GM21619 (cell line): Measurements from ENCODE around the gene CLIC4.
"Not testable (repeated sequence)": the region's sequence is repeated elsewhere in the genome, so short reads cannot be mapped to it uniquely, and the experiment has no call there.

Source experiments
- ATAC-seq: cut with Tn5 transposase; IDR thresholded peaks from one replicate; pipeline ENCODE4 v1.9.1; 2021; ENCODE audit not compliant: unreplicated experiment

CLIC4 gene

DNA sequence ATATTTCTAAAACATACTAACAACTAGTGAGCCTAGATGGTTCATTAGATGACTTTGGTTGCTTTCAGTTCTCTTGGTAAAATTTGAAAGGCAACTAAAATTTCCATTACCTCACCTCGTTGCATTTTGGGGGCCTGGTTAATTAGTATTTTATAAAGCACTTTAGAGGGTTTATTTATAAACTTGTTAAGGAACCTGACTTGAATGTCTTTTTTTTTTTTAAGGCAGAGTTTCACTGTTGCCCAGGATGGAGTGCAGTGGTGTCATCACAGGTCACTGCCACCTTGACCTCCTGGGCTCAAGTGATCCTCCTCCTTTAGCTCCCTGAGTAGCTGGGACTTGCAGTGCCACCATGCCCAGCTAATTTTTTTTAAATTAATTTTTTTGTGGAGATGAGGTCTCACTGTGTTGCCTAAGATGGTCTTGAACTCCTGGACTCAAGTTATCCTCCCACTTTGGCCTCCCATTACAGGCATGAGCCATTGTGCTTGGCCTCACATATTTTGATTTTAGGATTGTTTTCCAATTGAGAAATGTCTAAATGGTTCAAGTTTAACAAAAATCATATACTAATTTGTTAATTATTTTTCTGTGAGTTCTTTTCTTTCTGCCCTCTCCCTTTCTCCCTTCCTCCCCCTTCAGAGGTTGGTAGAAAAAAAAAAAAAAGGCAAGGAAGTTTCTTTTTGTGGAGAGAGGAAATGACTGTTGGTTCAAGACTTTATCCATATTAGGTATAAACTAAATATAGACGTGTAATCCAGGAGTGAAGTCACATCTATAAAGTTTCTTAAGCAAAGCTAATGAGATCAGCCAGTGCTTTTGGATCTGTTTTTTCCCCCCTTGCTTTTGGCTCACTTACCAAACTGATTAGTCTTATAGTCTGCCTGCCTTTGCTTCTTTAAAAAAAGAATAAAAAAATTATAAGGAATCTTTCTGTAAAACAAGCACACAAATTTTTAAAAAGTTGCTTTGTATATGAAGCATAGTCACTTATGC lies 24.7 kb downstream of the CLIC4 start:
- no peak for ATAC-seq

DNA sequence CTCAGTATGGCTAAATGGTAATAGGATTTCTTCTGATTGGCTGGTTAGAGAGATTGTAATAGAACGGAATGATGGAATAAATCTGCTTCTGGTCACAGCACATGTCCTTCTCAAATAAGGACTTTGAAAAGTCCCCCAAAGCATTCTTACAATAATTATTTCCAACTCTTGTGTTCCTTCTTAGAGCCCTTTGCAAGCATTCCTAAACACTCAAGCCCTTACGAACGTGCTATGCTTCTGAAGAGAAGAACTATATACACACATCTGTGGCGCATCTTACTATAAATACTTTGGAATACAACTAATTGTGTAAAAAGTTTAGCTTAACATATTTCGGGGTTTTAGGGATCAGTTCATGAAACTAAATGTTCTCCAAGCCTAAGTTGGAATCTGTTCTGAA lies 25.6 kb downstream of the CLIC4 start:
- no peak for ATAC-seq

DNA sequence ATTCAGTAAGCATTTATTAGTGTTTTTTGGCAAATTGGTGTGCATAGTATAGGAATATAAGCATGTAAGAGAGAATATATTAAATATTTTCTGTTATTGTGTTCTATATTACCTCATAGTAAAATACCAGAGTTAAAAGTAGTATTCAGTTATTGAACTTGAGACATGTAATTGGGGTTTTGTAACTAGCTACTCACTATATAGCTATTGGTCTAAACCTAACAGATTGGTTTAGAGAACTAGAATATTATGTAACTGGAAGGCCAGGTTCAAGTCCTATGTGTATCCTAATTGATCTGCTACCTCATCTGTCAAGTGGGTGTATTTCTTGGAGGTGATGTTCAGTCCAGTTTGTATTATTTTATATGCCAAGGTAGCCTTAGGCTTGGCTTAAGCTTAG lies 26.3 kb downstream of the CLIC4 start:
- ATAC-seq, result no peak

DNA sequence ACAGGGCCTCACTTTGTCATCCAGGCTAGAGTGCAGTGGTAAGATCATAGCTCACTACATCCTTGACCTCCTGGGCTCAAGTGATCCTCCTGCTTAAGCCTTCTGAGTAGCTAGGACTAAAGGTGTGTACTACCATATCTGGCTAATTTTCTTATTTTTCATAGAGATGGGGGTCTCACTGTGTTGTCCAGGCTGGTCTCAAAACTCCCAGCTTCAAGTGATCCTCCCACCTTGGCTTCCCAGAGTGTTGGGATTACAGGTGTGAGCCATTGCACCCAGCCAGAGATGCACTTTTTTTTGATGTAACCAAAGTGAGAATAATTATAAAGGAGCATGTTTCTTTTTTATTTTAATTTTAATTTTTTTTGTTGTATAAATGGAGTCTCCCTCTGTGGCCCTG lies 28.4 kb downstream of the CLIC4 start:
- no peak for ATAC-seq

DNA sequence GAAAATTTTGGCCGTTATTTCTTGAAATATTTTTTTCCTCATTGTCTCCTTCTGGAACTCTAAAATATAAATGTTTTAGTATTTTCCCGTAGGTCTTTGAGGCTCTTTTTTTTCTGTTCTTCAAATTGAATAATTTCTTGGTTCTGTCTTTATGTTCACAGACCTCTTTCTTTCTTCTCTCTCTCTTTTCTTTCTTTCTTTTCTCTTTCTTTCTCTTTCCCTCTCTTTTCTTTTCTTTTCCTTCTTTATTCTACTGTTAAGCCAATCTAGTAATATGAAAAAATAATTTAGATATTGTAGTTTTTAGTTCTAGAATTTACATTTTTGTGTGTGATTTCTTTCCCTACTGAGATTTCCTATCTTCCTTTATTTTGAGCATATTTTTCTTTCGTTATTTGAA lies 30.1 kb downstream of the CLIC4 start:
- ATAC-seq, result no peak

DNA sequence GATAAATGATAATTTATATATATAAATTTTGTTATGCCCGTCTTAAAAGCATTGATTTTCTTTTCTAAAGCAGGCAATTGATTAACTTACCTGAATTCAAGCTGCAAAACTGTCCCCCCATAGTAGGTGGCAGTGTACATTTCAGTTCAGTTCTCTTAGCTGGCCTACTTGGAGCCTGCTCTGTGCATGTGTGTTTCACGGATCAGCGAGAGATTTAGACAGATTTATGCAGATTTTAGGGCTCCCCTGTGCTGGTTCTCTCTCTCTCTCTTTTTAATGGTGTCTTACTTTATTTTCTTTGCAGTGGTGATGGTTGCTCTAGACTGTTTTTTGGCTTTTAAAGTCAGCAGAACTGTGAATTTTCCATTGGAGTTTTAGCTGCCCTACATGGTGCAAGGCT lies 30.7 kb downstream of the CLIC4 start:
- no peak for ATAC-seq

DNA sequence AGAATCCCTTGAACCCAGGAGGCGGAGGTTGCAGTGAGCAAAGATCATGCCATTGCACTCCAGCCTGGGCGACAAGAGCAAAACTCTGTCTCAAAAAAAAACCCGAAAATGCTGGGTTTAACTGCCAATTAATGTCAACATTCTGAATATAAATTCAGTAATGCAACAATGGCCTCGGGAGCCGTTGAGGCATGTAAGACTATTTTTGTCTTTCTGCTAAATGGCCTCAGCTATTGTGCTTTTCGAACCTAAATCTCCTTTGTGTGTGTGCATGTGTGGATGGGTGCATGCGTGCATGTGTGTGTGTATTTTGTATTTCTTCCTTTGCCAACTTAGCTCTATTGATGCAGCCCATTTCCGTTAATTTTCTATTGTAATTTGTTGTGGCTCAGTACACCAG lies 31.6 kb downstream of the CLIC4 start:
- ATAC-seq, result no peak

DNA sequence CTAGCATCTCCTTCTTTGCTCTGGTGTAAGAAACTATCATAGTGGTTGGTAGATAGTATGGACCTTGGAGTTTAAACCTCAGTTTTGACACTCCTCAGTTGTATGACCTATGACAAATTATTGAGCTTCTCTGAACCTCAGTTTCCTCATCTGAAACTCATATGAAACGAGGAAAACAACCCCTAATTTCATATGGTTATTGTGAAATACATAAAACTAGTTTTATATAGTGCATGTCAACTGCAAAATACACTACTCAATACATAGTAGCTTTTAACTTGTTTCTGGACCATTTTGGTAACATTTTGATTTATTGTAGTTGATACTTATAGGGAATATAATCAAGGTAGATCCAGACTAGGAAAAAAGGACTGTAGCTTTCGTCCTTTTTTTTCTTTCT lies 32.9 kb downstream of the CLIC4 start:
- ATAC-seq, result no peak

DNA sequence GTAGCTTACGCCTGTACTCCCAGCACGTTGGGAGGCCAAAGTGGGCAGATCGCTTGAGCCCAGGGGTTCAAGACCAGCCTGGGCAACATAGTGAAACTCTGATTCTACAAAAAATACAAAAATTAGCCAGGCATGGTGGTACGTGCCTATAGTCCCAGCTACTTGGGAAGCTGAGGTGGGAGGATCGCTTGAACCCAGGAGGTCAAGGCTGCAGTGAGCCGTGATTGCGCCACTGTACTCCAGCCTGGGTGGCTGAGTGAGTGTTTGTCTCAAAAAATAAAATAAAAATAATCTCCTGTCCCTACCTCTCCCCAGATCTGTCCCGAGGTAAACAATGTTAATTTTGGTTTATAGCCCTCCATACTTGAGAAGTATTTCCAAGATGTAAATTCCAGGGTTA lies 34.0 kb downstream of the CLIC4 start:
- not testable (repeated sequence) for ATAC-seq

DNA sequence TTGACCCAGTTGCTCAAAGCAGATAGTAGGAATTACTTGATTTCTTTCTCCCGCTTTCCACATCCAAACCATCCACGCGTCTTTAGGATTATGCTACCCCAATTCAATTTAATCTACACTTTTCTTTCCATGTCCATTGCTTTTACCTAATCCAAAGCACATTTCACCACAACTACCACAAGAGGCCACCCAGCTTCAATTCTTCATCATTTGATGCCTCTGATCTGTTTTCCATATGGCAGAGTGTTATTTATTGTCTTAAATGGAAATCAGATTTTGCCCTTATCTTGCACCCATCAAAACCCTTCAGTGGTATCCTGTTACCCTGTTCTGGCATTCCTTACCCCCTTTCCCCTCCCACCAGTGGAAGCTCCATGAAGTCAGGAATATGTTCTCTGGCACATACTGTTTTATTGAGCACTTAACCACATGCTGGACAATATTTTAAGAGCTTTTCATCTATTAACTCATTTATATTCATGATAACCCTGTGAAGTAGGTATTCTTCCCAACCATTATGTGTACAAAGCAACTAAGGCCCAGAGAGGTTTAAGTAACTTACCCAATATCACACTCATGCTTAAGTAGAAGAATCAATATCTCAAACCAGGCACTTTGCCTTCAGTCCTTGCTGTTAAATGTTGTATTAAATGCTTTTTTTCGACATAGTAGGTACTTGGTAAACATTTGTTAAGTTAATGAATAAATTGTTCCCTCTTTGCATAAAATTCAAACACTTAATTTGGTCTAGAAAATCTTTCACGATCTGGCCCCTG lies 34.6 kb downstream of the CLIC4 start:
- no peak for ATAC-seq

DNA sequence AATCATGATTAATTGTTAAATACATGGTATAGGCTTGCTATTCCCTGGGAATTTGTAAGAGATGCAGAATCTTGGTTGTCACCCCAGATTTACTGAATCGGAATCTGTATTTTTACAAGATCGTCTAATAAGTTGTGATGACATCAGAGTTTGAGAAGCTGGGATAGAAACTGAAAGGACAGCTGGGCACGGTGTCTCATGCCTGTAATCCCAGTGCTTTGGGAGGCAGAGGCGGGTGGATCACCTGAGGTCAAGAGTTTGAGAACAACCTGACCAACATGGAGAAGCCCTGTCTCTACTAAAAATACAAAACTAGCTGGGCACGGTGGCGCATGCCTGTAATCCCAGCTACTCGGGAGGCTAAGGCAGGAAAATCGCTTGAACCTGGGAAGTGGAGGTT lies 35.4 kb downstream of the CLIC4 start:
- not testable (repeated sequence) for ATAC-seq

DNA sequence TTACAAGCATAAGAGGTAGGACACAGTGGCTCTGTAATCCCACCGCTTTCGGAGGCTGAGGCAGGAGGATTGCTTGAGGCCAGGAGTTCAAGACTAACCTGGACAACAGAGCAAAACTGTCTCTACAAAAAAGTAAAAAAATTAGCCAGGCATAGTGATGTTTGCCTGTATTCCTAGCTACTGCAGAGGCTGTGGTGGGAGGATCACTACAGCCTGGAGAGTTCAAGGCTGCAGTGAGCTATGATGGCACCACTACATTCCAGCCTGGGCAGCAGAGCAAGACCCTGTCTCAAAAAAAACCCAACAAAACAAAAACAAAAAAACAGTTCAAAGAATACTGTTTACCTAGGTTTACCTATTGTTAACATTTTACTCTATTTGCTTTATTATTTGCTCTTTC lies 37.4 kb downstream of the CLIC4 start:
- ATAC-seq, result no peak

DNA sequence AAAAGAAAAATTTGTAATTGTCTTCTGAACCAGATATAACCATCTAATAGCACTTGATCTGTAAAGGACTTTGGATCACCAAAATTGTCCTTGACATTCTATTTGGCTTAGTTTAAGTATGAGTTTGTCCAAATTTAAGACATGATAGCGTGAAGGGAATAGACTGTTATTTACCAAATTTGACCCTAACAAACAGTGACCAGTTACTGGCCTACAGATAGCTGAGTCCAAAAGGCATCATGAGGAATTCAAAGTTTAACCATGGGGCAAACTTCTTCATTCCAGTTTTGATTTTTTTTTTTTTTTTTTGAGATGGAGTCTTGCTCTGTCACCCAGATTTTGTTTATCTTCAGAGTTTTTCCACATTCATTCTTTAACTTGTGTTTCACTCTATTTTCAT lies 38.5 kb downstream of the CLIC4 start:
- ATAC-seq, result no peak

DNA sequence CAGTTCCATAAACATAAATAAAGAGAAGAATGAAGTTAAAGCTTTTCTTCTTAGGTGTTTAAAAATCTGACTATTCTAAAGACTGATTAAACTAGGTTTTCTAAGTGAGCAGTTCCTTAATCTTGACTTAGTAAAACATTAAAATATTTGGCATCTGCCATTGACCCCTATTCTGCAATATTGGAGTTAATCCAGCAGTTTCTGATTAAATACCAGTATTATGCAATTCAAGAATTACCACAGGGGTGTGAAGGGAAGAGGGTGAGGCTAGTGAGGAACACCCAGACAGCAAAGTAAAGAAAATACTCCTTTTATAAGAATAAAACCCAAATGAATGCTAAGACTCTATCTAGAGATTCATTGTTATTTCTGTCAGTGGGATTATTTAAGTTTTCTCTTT lies 40.9 kb downstream of the CLIC4 start:
- no peak for ATAC-seq

DNA sequence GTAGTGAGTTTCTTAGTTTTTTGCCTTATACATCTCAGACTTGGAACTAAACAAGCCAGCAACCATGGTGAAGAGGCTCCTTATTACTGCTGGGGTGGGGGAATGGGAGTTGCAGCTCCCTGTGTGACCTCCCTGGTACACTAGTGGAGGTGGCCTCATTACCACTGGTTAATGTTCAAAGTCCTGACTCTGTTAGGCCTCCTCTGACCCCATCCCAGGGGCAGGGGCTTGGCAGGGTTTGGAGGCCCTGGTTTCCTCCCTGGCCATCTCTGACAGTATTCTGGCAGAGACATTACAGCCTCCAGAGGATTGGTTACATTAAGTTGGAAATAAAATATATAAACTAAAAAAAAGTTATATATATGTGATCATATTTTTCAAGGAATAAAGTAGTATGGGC lies 45.2 kb downstream of the CLIC4 start:
- ATAC-seq, result no peak

DNA sequence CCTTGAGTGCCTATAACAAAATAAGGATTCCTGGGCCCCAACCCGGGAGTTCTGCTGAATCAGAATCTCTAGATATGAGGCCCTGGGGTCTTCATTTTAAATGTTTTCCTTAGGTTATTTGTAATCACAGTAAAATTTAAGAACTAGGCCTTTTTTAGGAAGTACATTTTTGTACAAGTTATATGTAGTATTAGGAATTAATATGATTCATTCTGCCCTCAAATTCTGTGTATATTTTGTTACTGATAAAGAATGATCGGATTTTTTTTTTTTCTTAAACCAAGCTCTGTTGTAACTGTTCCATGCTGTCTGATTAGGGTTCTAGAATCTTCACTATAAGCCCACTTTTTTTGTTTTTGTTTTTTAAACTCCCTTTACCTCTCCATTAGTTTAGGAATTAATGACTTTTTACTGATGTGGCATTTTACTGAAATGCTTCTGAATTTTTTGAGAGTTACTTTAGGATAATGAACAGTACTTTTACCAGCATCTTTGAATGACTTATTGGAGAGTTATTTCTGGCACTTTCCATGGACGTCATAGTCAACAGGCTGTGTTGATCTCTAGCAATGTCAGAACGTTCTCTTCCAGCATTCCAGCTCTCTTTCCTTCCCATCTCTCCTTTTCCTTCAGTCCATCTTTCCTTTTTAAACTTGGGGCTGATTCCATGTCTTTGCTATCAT lies 48.3 kb downstream of the CLIC4 start:
- no peak for ATAC-seq

DNA sequence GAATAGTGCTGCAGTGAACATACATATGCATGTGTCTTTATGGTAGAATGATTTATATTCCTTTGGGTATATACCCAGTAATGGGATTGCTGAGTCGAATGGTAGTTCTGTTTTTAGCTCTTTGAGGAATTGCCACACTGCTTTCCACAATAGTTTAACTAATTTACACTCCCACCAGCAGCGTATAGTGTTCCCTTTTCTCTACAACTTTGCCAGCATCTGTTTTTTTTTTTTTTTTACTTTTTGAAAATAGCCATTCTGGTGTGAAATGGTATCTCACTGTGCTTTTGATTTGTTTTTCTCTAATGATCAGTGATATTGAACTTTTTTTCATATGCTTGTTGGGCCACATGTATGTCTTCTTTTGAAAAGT lies 48.9 kb downstream of the CLIC4 start:
- ATAC-seq, result not testable (repeated sequence)

DNA sequence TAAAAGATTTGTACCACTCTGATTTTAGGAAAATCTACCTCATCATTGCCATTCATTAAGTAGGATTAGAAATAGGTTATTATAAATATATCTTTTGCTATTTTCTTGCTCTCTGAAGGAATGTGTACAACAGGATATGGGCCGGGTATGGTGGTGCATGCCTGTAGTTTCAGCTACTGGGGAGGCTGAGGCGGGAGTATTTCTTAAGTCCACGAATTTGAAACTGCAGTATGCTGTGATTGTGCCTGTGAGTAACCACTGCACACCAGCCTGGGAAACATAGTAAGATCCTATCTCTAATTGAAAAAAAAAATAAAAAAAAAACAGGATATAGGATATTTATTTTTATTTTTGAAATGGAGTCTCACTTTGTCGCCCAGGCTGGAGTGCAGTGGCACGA lies 50.0 kb downstream of the CLIC4 start:
- ATAC-seq, result no peak

DNA sequence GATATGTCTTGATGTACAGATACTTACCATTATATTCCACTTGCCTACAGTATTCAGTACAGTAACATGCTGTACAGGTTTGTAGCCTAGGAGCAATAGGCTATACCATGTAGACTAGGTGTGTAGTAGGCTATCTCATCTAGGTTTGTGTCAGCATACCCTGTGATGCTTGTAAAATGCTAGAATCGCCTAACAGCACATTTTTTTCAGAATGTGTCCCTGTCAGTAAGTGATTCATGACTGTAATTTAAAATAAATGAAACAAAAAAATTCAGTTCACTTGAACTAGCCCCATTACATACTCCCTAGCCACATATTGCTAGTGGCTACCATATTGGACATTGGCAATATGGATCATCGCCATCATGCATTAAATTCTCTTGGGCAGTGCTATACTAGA lies 51.3 kb downstream of the CLIC4 start:
- ATAC-seq, result no peak

DNA sequence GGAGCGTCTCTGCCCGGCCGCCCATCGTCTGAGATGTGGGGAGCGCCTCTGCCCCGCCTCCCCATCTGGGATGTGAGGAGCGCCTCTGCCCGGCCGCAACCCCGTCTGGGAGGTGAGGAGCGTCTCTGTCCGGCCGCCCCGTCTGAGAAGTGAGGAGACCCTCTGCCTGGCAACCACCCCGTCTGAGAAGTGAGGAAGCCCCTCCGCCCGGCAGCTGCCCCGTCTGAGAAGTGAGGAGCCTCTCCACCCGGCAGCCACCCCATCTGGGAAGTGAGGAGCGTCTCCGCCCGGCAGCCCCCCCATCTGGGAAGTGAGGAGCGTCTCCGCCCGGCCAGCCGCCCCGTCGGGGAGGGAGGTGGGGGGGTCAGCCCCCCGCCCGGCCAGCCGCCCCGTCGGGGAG lies 54.0 kb downstream of the CLIC4 start:
- not testable (repeated sequence) for ATAC-seq

DNA sequence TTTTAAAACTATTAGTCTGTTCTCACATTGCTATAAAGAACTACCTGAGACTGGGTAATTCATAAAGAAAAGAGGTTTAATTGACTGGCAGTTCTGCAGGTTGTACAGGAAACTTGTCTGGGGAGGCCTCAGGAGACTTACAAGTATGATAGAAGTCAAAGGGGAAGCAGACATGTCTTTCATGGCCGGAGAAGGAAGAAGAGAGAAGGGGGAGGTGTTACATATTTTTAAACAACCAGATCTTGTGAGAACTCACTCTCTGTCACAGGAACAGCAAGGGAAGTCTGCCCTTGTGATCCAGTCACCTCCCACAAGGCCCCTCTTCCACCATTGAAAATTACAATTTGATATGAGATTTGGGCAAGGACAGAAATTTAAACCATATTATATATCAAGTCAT lies 55.9 kb downstream of the CLIC4 start:
- no peak for ATAC-seq

DNA sequence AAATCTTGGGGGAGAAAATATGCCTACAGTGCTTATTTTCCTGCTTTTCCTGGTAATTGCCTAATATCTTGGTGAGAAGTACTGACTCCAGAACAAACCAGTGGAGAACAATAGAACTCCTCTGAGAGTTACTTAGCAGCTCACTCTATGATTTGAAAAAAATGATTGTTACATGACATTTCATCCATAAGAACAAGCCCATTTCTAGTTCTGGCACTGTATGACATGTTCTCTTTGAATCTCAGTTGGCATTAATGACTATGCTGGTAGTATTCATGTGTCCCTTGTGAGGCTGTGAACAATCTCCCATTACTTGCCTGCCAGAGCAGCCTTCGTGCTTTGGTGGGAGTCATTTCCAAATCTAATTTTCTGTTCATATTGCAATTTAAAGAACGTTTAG lies 58.0 kb downstream of the CLIC4 start:
- ATAC-seq, result no peak
